Right lung (tissue), 5 donors: ENCODE measurements around the gene MTUS2. TPM values are rescaled to one million over a fixed set of nuclear protein-coding genes. Genes with fewer than 3 reads are reported as not detected.
"Not testable (repeated sequence)": the region's sequence is repeated elsewhere in the genome, so short reads cannot be mapped to it uniquely, and the experiment has no call there.

Experiments
- DNase-seq, 2 donors: peaks; one replicate each; pipeline ENCODE4 v3.0.0-alpha.2; 2013
- polyA plus RNA-seq, 5 donors: library from polyadenylated mRNA; unstranded; fragments of 120-200 nt; gene quantifications; one replicate each; pipeline versions ENCODE4 v1.2.1 to v1.2.3, GENCODE V29; 2013; ENCODE audit warnings: inconsistent platforms in 1 of 5, low replicate concordance in 1 of 5; ENCODE audit not compliant: insufficient read length in 5 of 5, insufficient read depth in 1 of 5

The MTUS2 gene
- polyA plus RNA-seq, 5 donors: 0.19 to 1.6 (median 0.31) TPM

DNA sequence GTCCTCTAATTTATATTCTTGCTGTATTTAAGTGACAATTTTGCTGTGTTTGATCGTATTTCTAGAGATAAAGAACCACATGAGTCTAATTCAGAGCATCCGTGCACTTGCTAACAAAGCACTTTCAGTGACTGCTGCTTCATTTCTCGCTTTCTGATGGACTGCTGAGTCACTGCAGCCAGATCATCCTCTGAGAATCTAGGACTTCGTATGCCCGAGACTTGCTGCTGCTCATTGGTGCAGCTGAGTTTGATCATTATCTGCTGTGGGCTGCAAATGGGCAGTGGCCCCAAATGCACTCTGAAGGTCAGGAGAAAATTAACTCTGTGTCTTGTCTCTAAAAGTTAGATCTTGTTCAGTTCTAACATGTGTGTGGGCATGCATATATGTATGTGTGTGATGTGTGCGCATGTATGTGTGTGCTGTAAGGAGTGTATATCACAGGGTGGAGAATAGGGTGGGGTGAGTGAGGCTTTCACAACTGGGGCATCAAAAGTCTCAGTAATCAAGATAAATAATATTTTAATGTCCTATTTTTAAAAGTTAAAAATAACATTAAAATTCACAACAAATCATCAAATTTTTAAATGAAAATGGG lies 342.6 kb downstream of the MTUS2 start:
- DNase-seq: no peak

DNA sequence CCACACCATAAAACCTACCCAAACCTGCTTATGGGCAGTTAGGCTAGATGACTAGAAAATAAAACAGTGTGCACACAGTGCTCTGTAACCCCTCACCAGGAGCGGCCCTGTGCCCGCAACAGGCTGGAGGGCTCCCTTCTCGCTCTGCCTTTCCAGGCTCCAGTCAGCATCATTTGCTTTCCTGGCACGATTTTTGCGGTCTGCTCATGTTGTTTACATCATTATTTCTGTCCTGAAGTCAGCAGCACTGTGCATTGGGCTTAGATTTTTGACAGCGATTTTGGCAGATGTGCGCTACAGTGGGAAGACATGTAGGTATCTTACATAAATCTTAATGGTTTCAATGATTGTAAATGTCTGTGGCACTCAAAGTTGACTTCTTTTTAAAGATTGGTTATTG lies 344.0 kb downstream of the MTUS2 start:
- peak in 1 of 2 donors; percentile 4 for DNase-seq

DNA sequence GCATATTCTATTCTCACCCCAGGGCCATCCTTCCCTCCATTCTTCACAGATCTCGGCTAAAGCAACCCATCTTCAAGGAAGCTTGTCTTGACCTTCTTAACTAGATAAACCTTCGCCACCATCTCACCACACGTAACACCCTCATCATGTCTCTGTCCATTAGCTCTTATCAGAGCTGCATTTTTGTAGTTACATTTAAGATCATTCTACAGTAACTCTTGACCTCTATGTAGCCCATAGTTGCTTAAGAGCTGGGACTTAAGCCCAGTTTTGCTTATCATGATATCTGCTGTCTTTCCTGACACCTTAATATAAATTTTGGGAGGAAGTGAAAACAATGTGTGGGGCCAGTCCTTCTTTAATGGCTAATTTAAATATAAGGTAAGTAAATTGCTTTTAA lies 345.1 kb downstream of the MTUS2 start:
- no peak for DNase-seq

DNA sequence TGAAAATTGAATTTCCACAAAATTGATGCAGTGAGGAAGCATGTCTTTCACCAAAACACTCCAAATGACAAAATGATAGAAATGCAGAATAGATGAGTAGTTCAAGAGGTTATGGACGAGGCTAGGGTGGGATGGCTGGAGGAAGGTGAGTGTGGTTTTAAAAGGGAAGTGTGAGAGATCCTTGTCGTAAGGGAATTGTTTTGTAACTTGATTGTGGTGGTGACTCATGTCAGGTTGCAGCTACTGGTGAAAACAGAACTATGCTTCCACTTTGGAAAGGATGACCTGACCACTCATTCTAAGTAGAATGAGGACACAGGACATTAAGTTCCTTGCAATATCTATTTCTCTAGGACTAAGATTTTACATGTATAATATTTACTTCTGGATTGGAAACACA lies 345.7 kb downstream of the MTUS2 start:
- no peak for DNase-seq

DNA sequence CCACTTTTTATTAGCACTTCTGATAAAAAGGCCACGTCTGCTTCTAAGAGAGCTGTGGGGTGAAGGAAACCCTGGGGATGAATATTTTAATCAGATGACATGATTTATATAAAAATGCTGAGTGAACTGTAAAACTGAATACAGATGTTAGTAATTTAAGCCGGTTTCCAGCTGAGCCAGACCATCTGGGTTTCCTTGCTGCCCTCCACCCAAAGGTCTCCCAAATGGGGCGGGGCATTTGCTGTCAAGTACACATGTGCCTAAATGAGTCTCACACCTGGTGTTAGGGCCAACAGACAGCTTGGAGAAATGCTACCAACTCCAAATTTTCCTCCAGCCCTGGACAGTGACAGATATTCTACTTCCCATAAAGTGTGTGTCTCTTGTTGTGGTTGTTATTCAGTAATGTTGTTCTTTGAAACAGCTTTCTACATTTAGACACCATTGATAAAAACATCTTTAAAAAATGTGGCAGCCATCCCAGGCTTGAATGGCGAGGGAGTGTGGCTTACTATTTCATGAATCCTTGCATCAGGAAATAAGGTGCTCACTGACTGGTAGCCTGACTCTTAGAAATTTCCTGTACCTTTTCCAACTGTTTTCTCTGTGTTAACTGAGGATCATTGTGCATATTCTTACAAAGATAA lies 350.4 kb downstream of the MTUS2 start:
- peak in 1 of 2 donors; percentile 8 for DNase-seq

DNA sequence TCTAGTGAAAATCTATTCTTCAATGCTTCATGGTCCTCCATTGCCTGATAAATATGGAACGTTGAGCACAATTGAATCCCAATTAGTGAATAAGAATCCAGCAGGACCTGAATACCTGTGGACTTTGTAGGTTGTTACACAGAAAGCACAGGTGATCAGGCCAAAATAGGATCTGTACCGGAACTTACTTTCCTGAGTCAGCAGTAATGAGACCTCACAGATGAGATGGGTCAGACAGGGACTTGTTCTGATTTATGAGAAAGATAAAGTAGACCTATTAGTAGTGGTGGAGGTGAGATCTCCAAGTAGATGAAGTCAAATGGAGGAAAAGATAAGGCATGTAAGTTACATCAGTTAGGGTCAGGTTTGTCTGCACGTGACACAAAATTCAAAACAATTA lies 351.1 kb downstream of the MTUS2 start:
- DNase-seq: no peak

DNA sequence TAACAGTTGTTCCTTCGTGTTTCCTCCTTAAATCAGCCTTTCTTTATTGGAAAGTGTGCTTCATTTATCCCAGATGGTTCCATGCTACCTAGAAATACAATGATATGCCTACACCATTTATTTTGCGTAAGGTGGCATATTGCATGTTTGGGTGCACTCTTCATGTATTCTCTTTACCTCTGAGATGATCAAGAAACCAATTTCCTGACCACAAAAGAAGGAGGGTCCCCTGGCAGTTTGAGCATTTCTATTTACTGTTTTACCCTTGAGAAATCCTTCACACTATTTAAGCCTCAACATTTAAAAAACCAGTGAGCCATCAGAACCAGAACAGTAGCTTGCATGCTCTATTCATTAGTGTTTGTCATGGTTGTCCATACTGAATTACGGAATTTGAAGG lies 354.0 kb downstream of the MTUS2 start:
- no peak for DNase-seq

DNA sequence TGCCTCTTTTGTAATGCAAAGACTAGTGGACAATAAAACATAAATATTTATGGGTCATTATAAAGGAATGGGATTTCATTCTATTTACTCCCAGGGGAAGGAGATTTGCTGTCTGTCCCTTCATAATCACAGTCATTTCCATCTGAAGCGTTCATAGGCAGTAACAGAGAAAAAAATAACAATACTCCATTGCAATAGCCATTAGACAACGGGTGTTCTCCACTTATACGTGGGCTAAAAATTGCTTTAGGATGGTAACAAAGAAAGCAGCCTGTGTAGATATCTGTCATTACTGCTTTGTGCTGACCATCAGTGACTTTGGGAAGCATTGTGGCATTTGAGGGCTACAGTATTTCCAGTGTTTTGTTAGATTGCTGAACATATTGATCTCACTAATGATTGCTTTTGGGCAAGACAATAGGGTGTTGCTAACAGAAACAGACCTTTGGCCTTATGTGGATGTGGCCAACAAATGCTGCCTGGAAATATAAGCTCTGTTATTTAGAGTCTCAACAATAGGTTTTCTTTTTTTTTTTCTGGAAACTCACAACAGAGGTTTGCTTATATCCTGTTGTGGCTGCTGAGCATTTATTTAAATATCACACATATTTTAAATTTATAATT lies 355.2 kb downstream of the MTUS2 start:
- no peak for DNase-seq

DNA sequence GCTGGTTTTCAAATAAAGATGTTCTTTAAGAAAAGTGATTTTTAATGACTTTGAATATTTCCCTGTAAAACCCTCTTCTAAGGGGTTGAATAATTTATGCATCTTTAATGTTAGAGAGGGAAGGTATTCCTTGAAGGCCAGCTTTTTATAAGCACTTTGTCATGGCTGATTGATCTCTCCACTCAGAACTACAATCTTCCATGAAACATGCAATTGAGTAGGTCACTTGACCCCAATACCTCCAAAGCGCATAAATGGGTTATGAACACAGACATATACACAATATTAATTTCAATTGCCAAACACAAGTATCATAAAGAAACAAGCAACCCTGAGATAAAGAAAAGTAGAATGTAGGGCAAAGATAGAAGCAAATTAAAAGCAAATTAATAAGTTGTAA lies 359.9 kb downstream of the MTUS2 start:
- DNase-seq: no peak

DNA sequence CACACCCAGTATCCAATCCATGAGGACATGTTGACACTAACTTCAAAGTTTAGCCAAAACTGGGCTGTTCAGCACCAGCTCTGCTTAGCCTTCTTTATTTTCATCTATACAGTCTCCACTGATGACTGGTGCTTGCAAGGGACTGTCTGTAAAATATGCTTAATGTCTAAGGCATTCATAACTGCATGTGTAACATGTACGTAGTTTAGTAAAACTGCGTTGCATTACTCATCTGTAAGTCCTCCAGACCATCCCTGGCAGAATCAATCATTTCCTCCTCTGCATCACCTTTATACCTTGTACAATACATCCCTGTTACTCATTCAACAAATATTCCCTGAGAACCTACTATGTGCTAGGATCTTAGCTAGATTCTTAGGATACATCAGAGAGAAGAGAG lies 362.1 kb downstream of the MTUS2 start:
- DNase-seq: no peak

DNA sequence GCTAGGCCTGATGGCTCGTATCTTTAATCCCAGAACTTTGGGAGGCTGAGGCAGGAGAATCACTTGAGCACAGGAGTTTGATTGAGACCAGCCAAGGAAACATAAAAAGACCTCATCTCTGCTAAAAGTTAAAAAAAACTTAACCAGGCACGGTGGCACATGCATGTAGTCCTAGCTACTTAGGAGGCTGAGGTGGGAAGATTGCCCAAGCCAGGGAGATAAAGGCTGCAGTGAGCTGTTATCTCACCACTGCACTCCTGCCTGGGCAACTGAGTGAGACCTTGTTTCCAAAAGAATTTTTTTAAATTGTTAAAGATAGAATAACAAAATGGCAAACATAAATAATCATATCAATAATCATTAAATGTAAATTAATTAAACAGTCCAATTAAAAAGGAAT lies 365.8 kb downstream of the MTUS2 start:
- DNase-seq: no peak

DNA sequence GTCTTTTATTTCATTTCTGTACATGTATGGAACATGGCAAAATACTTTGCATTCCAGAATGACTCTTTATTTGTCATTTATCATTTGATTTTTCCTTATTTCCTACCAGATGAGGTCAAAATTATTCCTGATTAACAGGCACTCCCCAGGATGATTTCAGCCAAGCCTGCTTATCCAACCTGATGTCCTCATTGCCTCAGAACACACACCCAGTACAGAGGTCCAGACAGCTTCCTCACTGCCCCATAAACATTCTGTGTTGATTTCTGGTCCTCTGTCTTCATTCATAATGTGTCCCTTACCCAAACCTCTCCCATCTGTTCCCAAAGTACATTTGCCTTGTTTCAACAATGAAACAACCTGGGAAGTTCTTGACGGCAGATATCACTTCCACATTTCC lies 367.4 kb downstream of the MTUS2 start:
- DNase-seq: no peak

DNA sequence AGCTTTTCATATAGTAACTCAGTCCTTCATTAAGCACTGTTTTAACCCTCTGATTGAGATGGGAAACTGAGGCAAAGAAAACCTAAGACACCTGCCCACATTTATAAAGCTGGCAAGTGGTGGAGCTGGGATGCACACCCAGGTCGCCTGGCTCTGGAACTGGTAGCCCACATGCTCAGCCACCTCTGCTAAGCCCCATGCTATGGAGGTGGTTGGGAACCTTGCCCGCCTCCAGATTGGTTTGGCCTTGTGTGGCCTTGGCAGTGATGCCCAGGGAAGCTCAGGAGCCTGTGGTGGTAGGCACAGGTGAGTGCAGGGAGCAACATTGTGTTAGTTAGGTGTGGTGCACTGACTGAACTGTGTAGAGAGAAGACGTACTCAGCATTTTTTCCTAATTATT lies 370.2 kb downstream of the MTUS2 start:
- no peak for DNase-seq

DNA sequence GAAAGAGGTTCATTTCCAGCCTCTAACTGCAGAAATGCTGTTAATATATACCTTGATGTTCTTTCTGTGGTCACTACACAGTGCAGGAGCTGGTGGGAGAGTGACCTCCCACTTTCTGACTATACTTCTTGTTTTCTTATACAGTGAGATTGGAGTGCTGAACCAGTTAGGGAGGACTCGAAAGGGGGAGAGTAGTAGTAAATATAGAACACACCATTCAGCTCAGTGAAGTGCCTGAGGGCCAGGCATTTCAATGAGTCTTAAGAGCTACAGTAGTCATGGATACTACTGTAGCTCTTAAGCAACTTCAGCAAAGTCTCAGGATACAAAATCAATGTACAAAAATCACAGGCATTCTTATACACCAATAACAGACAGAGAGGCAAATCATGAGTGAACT lies 372.9 kb downstream of the MTUS2 start:
- peak; percentile 34 to 38 for DNase-seq

DNA sequence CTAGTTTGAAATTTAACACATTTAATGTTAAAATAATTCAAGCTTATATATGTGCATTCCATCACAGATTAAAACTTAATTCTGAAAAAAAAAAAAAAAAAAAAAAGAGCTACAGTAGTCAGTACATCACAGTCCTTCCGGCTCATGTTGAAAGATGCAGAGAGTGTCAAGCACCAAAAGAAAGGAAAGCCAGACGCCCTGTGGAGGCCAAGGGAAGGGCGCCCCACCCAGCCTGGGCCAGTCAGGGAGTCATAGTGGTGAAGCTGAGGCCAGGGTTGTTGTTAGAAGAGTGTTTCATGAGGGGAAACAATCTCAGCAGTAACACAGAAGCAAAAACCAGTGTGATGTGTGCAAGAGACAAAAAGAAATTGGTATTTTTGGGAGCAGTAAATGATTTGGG lies 375.3 kb downstream of the MTUS2 start:
- no peak for DNase-seq

DNA sequence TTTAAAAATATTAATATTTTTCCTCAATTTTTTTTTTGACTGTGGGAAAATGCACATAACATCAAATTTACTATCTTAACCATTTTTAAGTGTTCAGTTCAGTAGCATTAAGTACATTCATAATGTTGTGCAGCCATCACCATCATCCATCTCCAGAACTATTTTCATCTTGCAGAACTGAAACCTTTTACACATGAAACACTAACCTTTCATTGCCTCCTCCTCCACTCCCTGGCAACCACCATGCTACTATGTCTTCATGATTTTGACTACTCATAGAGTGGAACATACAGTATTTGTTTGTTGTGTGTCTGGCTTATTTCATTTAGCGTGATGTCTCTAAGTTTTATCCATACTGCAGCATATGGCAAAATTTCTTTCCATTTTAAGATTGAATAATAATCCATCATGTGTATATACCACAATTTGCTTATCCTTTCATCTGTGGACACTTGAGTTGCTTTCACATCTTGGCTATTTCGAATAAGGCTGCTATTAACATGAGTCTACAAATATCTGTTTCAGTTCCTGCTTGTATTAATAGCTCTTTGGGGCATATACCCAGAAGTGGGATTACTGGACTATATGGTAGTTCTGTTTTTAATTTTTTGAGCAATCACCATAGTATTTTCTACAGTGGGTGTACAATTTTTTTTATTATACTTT lies 376.4 kb downstream of the MTUS2 start:
- no peak for DNase-seq

DNA sequence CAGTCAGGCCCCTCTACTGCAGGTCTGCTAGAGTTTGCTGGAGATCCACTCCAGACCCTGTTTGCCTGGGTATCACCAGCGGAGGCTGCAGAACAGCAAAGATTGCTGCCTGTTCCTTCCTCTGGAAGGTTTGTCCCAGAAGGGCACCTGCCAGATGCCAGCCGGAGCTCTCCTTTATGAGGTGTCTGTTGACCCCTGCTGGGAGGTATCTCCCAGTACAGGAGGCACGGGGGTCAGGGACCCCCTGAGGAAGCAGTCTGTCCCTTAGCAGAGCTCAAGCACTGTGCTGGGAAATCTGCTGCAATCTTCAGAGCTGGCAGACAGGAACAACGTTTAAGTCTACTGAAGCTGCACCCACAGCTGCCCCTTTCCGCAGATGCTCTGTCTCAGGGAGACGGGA lies 382.6 kb downstream of the MTUS2 start:
- DNase-seq: not testable (repeated sequence)

DNA sequence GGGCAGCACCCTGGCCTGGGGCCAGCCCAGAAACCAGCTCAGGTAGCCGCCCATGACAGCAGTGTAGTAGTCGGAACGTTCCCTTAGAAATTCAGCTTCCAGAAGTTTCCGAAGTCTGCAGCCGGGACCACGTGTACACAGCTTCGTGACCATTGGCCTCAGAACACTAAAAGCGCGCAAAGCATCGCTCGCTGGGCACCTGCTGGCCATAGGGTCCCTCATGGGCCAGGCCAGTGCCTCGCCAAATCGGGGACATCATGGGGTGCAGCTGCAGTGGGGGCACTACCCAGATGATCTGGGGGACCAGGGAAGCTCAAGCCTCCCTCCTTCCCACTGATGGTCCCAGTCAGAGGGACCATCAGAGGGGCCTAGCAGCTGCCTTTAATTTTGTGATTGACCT lies 384.5 kb downstream of the MTUS2 start:
- DNase-seq: no peak

DNA sequence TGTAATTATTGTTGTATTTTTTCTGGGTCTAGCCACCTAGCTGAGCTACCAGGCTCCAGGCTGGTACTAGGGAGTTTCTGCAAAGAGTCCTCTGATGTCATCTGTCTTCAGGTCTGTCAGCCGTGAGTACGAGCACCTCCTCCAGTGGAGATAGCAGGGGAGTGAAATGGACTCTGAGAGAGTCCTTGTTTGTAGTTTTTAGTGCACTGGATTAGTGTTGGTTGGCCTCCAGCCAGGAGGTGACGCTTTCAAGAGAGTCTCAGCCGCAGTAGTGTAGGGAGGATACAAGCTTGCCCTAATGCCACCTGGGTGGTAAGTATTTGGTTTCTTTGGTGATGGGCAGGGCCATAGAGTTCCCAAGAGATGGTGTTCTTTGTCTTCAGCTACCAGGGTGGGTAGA lies 390.5 kb downstream of the MTUS2 start:
- DNase-seq: no peak

DNA sequence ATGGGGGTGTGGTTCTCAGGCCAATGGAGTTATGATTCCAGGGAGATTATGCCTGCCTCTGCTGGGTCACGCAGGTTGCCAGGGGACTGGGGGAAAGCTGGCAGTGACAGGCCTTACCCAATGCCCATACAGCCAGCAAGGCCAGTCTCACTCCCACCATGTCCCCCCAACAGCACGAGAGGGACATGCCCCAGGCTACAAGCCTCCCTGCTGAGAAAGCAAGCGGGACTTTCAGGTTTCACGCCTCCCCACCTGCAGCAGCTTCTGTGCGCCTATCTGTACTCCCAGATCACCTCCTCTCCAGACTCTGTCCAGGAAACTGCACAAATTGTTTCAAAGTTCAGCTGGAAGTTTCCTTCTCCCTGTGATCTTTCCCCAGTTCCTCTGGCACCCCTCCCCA lies 391.0 kb downstream of the MTUS2 start:
- not testable (repeated sequence) for DNase-seq

DNA sequence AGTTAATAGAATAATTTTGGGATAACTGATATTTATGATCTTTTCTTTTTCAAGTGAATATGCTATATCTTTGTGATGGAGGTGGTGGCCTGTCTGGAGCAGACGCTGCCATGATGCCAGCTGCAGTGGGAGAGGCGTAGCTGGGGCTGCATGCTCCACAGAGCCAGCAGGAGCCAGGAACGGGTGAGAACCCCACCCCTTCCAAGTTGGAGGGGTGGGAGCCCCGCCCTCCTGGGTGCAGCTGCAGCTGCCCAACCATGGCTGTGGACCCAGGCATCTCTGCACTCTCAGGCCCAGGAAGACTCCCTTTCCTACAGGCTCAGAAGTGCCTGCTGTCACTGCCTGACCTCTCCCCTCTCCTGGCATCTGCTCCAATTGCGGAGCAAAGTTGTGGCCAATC lies 402.3 kb downstream of the MTUS2 start:
- DNase-seq: no peak

DNA sequence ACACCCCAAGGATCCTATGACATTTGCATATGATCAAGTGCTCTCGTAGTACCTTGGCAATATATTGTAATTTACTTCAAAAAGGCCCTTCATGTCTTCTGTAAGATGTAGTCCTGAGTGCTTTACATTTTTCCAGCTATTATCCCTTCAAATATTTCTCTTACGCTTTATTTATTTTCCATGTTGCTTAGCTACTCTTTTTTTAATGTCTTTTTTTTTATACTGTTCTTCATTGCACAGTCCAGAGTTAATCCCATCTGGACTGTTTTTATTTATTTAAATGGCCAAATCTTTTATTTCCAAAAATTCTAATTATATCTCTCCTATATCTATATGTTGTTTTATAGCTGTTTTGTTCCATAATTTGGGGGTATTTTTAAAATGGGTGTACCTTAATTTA lies 404.1 kb downstream of the MTUS2 start:
- DNase-seq: no peak

DNA sequence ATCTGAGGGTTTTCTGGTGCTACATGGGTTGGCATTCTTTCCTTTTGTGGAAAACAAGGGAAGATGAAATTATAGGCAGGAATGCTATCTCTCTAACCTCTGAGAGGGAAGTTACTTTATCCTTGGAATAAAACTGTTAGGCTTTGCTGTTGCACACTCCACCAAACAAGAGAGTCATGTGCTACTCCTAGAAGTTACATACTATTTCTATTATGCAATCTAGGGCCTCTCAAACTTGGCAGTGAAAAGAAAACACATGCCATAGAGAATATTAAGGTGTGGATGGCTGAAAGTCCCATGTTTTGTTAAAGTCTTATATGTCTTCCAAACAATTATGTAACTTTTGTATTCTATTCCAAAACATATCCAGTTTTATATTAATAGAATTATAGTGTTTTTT lies 407.4 kb downstream of the MTUS2 start:
- DNase-seq: peak; percentile 9 to 15
